ENCODE data around the gene THOC6.
"Not testable (repeated sequence)": the region's sequence is repeated elsewhere in the genome, so short reads cannot be mapped to it uniquely, and the experiment has no call there.

THOC6 gene

DNA sequence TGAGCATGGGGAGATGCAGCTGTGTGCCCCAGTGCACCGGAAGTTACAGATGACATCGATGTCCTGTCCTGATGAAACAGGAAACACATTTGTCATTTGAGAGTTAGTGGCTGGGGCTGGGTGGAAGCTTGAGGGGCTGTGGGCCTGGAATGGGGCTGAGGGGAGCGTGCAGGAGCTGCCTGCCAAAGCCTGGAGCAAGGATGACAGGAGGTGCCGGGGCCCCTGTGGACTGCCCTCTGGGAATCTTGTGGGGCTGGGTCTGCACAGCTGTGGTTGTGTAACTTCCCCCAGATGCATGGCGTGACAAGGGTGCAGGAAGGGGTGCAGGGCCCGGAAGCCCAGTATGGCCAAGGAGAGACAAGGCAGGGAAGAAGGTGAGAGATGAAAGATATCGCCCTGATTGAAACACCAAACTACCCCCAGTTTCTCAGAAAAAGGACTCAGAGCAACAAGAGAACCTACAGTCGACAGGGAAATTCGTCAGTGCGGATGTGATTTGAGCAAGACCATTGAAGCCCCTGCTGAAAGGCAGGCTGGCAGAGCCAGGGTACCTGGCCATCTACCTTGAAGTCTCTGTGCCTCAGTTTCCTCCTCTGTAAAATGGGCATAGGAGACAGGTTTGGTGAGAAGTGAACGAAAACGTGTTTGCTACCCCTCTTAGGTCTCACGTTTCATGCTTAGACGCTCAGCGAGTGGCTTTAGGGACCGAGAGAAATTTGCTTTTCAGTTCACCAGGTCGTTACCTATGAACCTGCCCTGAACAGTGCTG, 31.3 kb downstream of the THOC6 start:
- DNase-seq (ENCODE audit: low read depth) = no peak

DNA sequence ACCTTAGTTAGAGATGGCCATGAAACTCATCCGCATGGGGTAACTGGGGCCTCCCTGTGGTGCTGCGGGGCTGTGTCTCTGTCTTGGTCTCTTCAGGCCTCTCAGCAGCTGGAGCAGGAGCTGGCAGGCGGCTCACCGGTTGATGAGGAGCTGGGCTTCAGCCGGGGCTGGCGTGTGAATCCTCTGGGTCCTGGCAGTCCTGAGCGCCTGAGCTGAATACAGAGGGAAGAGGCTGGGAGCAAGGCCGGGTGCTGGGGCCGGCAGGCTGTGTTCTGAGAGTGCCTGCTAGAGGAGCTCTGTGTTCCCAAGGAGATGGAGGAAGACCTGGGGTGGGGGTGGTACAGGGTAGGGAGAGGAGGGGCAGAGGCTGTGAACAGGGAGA, 31.9 kb downstream of the THOC6 start:
- not testable (repeated sequence) for DNase-seq (ENCODE audit: low read depth)

DNA sequence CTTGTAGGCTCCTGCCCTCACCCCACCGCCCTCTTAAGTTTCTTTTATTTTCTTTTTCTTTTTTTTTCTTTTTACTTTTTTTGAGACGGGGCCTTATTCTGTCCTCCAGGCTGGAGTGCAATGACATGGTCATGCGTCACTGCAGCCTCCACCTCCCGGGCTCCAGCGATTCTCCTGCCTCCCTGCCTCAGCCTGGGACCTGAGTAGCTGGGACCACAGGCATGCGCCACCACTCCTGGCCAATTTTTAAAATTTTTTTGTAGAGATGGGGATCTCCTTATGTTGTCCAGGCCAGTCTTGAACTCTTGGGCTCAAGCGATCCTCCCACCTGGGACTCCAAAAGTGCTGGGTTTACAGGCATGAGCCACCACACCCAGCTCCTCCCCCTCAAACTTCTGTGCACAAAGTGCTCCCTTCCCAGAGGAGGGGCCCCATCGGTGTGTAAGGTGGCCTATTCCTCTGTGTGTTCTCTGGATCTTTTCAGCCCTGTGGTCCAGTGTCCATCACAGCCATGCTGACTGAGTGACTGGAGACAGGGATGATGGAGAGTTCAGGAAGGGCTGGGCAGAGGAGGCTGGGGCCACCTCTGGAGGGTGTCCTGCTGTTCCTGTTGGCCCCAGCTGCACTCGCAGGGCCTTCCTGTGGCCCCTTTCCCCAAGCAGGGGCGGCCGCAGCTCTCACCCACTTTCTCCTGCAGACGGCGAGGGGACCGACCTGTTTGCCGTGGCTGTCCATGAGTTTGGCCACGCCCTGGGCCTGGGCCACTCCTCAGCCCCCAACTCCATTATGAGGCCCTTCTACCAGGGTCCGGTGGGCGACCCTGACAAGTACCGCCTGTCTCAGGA, 32.7 kb downstream of the THOC6 start:
- DNase-seq (ENCODE audit: low read depth) = no peak

DNA sequence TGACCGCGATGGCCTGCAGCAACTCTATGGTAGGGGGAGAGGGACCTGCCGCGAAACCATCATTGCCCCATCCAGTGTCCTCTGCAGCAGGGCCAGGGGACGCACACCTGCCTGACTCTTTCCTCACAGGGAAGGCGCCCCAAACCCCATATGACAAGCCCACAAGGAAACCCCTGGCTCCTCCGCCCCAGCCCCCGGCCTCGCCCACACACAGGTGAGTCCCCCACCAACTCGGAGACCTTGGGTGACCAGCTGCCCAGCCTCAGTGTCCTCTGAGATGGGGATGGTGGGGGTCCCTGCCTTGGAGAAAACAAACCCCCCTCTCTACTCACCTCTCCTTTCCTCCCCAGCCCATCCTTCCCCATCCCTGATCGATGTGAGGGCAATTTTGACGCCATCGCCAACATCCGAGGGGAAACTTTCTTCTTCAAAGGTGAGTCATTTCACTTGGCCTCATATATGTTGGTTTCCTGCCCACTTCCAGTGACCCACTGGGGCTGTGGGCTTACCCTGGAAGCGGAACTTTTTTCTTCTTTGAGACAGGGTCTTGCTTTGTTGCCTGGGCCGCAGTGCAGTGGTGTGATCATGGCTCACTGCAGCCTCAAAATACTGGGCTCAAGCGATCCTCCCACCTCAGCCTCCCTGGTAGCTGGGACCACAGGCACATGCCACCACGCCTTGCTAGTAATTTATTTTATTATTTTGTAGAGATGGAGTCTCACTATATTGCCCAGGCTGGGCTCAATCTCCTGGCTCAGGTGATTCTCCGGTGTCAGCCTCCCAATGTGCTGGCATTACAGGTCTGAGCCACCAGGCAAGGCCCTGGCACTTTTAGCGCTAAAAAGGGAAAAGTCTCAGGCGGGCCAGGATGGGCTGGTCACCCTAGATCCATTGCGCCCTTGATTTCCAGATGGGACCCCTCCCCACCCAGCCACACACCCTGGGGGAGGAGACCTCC, 33.6 kb downstream of the THOC6 start:
- DNase-seq (ENCODE audit: low read depth) = no peak

- DNase-seq (ENCODE audit: low read depth) = peak; percentile 8
These were observed 34.5 kb downstream of the THOC6 start for GRCh38 chr16:3058139-3059030.

DNA sequence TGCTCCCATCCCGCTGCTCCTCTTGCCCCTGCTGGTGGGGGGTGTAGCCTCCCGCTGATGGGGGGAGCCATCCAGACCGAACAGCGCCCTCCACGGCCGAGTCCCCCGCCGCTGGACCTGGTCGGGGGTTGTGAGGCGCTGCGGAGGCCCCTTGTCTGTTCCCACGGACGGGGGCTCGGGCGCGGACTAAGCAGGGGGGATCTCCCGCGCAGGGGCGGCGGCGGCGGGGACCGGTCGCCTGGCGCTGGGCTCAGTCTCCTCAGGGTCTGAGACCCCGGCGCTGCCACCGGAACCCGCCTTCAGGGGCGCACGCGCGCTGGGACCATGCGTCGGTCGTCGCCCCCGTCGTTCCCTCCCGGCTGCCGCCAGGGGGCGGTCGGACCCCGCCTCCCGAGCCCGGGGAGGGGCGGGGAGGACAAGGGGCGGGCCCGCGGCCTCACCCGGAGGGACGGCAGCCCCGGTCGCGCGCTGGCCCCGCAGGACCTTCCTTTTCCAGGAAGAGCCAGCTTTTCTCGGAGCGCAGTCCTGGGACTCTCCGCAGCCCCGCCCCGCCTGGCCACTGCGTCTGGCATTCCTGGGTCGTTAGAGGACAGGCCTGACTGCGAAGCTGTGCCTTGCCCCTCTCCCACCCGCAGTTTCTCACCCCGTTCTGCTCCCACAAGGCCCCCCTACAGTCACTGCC, 35.3 kb downstream of the THOC6 start:
- peak; percentile 49 for DNase-seq (ENCODE audit: low read depth)

GRCh38 chr16:3059723-3060242, 35.9 kb downstream of the THOC6 start:
- DNase-seq (ENCODE audit: low read depth) = no peak

DNA sequence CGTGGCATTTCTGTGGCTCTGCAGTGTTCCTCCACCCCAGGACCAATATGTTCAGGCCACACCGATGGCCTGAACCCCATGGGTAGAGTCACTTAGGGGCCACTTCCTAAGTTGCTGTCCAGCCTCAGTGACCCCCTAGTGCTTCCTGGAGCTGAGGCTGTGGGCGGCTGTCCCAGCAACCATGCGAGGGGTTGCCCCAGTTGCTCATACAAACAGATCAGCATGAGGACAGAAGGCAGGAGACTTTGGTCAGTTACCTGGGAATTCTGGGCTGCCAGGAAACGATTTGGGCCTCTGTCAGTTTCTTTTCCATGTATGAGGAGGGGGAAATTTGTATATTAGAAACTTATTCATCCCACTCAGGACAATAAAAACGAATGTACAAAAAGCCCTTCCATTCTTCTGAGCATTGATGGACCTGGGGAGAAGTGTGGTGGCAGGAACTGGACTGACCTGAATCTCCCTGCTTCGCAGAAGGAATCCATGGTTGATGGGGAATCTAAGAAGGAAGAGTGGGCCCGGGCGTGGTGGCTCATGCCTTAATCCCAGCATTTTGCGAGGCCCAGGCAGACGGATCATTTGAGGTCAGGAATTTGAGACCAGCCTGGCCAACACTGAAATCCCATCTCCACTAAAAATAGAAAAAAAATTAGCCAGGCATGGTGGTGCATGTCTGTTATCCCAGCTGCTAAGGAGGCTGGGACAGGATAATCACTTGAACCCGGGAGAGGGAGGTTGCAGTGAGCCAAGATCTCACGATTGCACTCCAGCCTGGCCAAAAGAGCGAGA, 36.7 kb downstream of the THOC6 start:
- no peak for DNase-seq (ENCODE audit: low read depth)

DNA sequence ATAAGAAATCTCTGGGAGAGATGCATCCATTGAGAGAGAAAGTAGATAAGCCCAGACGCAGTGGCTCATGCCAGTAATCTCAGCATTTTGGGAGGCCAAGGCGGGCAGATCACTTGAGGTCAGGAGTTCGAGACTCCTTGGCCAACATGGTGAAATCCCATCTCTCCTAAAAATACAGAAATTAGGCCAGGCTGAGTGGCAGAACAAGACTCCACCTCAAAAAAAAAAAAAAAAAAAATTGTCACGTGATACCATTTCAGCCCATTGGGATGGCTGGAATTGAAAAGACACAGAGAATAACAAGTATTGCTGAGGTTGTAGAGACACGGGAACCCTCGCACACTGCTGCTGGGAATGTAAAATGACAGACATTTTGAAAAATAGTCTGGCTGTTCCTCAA, 38.7 kb downstream of the THOC6 start:
- DNase-seq (ENCODE audit: low read depth) = no peak

GRCh38 chr16:3063625-3064386, 40.0 kb downstream of the THOC6 start:
- no peak for DNase-seq (ENCODE audit: low read depth)

DNA sequence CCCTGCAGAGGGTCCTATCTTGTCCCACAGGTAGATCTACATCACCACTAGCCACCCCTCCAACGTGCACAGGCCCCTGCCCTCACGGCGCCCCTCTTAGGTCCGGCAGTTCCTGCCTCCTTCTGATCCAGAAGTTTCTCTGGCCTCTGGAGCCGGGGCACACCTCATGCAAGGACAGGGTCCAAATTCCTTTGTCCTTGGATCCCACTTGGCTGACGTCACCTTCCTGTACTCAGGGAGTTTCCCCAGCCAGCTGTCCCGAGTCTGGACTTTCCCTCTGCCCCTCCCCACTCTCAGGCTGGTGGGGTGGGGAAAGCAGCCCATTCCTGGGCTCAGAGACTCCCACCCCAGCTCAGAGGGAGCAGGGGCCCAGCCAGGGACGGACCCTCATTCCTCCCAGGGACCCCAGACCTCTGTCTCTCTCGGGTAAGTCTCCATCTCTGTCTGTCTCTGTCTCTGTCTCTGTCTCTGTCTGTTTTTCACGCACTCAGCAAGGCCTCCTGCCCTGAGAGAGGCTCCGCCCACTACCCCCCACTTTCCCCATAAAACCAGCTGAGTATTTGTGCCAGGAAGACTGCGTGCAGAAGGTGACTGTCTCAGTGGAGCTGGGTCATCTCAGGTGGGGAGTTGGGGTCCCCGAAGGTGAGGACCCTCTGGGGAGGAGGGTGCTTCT, 41.4 kb downstream of the THOC6 start, which contains the start of gene IL32:
TSS of gene IL32 (plus strand) at position 572 of the 673 bp plus-strand sequence. CDS start 172 bp downstream, outside the sequence.
- peak; percentile 7 for DNase-seq (ENCODE audit: low read depth)

DNA sequence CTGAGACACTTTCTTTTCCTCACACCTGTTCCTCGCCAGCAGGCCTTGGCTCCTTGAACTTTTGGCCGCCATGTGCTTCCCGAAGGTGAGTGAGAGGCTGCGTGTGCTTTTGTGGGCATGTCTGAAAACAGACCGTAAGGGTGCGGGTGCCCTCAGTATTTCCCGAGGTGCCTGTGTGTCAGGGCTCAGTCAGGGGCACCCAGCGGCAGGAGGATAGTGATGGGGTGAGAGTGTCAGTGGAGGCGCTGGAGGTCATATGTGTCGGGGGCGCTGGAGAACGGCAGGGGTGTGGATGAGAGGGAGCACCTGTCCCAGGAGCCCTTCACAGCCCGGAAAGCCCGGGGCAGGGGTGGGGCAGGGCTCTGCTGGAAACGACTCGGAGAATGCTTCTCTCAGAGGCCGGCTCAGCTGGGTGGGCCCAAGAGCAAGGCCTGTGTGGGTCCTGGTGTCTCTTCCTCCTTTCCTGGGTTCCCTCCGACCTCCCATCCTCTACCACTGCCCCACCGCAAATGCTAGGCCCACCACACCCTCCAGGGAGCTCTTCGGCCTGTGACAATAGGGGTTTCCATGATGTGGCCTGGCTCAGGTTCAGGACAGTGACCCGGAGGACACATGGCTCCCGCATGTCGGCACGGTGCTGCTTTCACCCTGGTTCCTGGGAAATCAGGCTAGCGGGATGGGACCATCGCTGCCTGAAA, 42.1 kb downstream of the THOC6 start:
- no peak for DNase-seq (ENCODE audit: low read depth)

DNA sequence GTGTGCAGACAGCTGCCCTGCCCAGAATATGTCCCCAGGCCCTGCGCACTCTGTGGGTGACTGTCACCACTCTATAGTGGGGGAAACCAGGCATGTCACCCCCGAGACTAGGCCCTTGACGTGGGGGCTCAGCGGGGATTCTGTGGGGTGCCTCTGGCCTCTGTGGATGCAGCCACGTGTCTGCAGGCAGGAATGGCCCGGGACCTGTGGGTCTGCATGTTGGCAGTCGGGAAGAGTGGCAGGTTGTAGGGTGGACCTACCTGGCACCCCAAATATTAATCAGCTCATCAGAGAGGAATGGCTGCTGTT, 42.6 kb downstream of the THOC6 start:
- DNase-seq (ENCODE audit: low read depth) = no peak

GRCh38 chr16:3068487-3068886, 44.7 kb downstream of the THOC6 start:
- no peak for DNase-seq (ENCODE audit: low read depth)

DNA sequence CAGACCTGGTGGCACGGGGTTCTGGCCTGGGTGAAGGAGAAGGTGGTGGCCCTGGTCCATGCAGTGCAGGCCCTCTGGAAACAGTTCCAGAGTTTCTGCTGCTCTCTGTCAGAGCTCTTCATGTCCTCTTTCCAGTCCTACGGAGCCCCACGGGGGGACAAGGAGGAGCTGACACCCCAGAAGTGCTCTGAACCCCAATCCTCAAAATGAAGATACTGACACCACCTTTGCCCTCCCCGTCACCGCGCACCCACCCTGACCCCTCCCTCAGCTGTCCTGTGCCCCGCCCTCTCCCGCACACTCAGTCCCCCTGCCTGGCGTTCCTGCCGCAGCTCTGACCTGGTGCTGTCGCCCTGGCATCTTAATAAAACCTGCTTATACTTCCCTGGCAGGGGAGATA, 45.3 kb downstream of the THOC6 start:
- DNase-seq (ENCODE audit: low read depth) = not testable (repeated sequence)

DNA sequence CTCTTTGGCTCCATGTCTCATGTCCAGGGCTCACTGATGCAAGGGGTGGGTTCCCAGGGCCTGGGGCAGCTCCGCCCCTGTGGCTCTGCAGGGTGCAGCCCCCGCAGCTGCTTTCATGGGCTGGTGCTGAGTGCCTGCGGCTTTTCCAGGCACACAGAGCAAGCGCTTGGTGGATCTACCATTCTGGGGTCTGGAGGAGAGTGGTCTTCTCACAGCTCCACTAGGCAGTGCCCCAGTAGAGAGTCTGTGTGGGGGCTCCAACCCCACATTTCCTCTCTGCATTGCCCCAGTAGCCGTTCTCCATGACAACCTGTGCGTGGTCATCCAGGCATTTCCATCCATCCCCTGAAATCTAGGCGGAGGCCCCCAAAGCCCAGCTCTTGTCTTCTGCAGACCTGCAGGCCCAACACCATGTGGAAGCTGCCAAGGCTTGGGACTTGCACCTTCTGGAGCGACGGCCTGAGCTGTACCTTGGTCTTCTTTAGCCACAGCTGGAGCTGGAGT, 46.8 kb downstream of the THOC6 start:
- DNase-seq (ENCODE audit: low read depth) = no peak

- no peak for DNase-seq (ENCODE audit: low read depth)
These were observed 47.8 kb downstream of the THOC6 start for GRCh38 chr16:3071655-3072054.
